Fibroblast of lung (primary cell): ENCODE measurements around the gene C1orf226.

ENCODE experiments used
- CTCF ChIP-seq, 2 donors: IDR thresholded peaks in 1 of 2; conservative IDR thresholded peaks in 1 of 2; 1 replicate in 1 of 2; 2 replicates in 1 of 2; pipeline ENCODE4 v1.5.1; 2011 to 2012; ENCODE audit warnings: low read length in 2 of 2, control low read depth in 1 of 2, inconsistent platforms in 1 of 2, low read depth in 1 of 2, mild to moderate bottlenecking in 1 of 2
- EZH2 ChIP-seq: IDR thresholded peaks from 2 replicates; pipeline ENCODE4 v1.5.1; 2012; ENCODE audit warnings: low read length, control low read depth, mild to moderate bottlenecking; ENCODE audit errors: missing control alignments

GRCh38 chr1:162335126-162335525 is 46.4 kb upstream of the C1orf226 start:
- TF ChIP-seq EZH2 (no peak), CTCF (conservative IDR thresholded peaks at IDR 0.05 in 1 of 2, IDR thresholded peaks at IDR 0.05 in 1 of 2; ENCODE audit: low read depth in 1 of 2, low read length in 2 of 2) (no peak)
